HK-2 (cell line): ENCODE measurements around the gene TMEM245.
"Not testable (repeated sequence)": the region's sequence is repeated elsewhere in the genome, so short reads cannot be mapped to it uniquely, and the experiment has no call there.

Source experiments
- DNase-seq: peaks from one replicate; pipeline ENCODE4 v3.0.0-alpha.2; 2018; ENCODE audit not compliant: unreplicated experiment

Gene TMEM245

GRCh38 chr9:108996643-108997042 is 123.1 kb downstream of the TMEM245 start:
- DNase-seq, result no peak

- DNase-seq, result peak; percentile 63
Observed at GRCh38 chr9:108994695-108995094, 125.1 kb downstream of the TMEM245 start.

GRCh38 chr9:108991479-108991878 is 128.3 kb downstream of the TMEM245 start:
- DNase-seq, result no peak

GRCh38 chr9:108983885-108984284 is 135.9 kb downstream of the TMEM245 start:
- no peak for DNase-seq

GRCh38 chr9:108980893-108981292 is 138.9 kb downstream of the TMEM245 start:
- no peak for DNase-seq

GRCh38 chr9:108978205-108978604 is 141.5 kb downstream of the TMEM245 start:
- DNase-seq, result no peak

- DNase-seq, result no peak
Observed at GRCh38 chr9:108973895-108974294, 145.9 kb downstream of the TMEM245 start.

- DNase-seq, result no peak
Observed at GRCh38 chr9:108972626-108973209, 147.0 kb downstream of the TMEM245 start.

- no peak for DNase-seq
Observed at GRCh38 chr9:108972186-108972585, 147.6 kb downstream of the TMEM245 start.

GRCh38 chr9:108971392-108971791 is 148.4 kb downstream of the TMEM245 start:
- DNase-seq, result not testable (repeated sequence)

GRCh38 chr9:108967916-108968315 is 151.8 kb downstream of the TMEM245 start:
- DNase-seq, result no peak
